HG03342 (cell line): Measurements from ENCODE around the gene HORMAD1.
A peak's percentile ranks its signal among the peaks of the same experiment; 100 is the strongest.
"Not testable (repeated sequence)": the region's sequence is repeated elsewhere in the genome, so short reads cannot be mapped to it uniquely, and the experiment has no call there.

Experiments
- ATAC-seq: cut with Tn5 transposase; IDR thresholded peaks from one replicate; pipeline ENCODE4 v1.9.1; 2021; ENCODE audit warnings: mild to moderate bottlenecking, moderate library complexity; ENCODE audit not compliant: unreplicated experiment

HORMAD1 gene, protein sequence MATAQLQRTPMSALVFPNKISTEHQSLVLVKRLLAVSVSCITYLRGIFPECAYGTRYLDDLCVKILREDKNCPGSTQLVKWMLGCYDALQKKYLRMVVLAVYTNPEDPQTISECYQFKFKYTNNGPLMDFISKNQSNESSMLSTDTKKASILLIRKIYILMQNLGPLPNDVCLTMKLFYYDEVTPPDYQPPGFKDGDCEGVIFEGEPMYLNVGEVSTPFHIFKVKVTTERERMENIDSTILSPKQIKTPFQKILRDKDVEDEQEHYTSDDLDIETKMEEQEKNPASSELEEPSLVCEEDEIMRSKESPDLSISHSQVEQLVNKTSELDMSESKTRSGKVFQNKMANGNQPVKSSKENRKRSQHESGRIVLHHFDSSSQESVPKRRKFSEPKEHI

DNA sequence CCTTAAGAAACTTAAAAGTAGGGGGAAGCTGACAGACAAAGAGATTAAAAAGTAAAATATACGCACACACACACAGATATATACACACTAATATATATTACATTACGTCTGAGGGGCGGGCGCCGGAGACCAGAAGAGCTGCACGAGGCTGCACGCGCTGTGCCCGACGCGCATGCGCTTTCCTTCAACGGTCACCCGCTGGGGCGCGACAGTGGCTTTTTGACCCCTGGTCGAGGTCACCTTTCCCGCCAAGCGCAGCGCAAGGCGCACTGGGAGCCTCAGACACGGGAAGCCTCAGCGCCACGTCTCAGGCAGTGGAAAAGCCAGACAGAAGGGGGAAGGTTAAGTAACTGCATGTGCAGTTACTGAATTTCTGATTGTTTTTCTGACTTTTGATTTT, at the start of gene HORMAD1:
TSS of gene HORMAD1 (minus strand) at position 193 of the 400 bp plus-strand sequence. CDS start 1,390 bp downstream, outside the sequence.
- no peak for ATAC-seq

DNA sequence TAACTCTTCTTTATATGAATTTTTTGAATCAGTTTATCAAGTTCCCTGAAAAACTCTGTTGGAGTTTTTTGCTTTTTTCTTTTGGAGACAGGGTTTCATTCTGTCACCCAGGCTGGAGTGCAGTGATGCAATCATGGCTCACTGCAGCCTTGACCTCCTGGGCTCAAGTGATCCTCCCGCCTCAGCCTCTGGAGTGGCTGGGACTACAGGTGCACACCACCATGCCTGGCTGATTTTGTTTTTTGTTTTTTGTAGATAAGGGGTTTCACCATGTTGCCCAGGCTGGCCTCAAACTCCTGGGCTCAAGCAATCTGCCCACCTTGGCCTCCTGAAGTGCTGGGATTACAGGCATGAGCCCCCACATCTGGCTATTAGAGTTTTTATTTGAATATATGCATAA, 47.0 kb upstream of the HORMAD1 start:
- ATAC-seq: not testable (repeated sequence)

DNA sequence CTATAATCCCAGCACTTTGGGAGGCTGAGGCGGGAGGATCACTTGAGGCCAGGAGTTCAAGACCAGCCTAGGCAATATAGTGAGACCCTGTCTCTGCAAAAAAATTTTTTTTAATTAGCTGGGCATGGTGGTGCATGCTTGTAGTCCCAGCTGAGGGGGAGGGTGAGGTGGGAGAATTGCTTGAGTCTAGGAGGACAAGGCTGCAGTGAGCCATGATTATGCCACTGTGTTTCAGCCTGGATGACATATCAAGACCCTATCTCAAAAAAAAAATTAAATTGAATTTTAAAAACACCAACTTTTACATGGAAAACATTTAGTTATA, 45.2 kb upstream of the HORMAD1 start:
- not testable (repeated sequence) for ATAC-seq

DNA sequence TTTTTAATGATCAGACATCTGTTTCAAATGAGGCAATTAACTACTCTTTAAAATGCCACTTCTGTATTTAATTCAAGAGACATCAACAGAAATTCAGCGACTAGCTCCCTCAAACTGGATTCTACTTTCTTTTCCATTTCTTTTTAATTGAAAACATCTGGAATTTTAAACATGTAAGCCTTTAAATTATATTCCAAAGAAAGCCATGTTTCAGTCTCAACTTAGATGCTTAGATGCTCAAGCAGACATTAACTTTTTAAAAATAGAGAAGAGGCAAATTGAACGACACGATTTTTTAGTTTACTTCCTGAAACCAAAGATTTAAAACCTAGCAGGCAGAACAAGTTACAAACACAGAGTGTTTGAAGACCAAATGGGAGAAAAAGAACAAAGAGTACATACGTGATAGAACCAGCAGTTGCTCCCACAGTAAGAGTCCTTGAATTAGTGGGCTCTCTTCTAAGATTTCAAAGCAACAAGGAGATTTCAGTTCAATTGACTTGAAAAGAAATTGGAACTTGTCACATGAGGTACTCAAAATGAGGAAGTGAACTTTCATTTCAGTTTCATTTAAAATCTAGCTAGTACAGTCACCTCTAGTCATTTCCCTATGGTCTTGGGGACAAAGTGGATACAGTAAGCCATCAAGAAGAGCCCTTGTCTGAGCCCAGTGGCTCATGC, 44.7 kb upstream of the HORMAD1 start, which contains the start of gene CTSS:
TSS of gene CTSS (minus strand) at position 483 of the 681 bp plus-strand sequence. CDS start 1,015 bp downstream, outside the sequence.
- no peak for ATAC-seq

DNA sequence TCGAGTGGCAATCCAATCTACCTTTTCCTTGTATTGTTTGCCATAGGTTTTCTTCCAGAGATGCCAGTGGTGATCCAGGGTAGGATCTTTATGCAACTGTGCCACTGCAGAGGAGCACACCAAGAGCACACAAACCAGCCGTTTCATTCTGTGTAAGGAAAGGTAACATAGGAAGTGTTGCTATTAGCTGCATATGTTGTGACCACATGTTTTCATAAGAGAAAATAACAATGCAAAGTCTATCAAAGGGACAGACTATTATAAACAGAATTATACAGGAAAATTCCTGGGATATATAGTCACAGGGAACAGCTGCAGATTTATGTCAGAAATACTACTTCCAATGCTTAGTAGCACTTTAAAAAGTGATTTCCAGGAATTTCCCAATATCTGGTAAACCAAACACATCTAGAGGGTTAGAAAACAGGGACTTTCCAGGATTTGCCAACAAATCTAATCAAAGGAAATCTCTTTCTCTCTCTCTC, 44.0 kb upstream of the HORMAD1 start:
- no peak for ATAC-seq

DNA sequence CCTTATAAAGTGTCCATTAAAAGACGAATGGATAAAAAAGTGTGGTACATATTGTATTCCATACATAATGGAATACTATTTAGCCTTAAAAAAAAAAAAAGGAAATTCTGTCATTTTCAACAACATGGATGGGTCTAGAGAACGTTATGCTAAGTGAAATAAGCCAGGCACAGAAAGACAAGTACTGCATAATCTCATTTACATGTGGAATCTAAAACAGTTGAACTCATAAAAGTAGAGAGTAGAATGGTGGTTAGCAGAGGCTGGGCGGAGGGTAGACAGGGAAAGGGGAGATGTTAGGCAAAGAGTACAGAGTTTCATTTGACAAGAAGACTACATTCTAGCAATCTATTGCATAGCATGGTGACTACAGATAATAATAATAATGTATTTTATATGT, 42.3 kb upstream of the HORMAD1 start:
- ATAC-seq: no peak

DNA sequence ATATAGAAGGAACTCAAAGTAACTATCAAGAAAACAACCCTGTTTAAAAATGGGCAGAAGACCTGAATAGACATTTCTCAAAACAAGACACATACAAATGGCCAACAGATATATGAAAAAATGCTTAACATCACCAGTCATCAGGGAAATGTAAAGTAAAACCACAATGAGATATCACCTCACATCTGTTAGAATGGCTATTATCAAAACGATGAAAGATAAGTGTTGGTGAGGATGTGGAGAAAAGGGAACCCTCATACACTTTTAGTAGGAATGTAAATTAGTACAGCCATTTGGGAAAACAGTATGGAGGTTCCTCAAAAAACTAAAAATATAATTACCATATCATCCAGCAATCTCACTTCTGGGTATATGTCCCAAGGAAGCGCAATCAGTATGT, 41.9 kb upstream of the HORMAD1 start:
- no peak for ATAC-seq

DNA sequence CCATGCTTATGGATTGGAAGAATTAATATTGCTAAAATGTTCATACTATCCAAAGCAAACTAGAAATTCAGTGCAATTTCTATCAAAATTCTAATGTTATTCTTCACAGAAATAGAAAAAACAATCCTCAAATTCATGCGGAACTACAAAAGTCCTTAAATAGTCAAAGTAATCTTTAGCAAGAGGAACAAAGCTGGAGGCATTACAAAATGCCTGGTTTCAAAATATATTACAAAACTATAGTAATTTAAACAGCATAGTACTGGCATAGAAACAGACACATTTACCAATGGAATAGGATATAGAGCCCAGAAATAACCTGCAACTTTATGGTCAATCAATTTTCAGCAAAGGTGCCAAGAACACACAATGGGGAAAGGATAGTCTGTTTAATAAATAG, 41.1 kb upstream of the HORMAD1 start:
- no peak for ATAC-seq

DNA sequence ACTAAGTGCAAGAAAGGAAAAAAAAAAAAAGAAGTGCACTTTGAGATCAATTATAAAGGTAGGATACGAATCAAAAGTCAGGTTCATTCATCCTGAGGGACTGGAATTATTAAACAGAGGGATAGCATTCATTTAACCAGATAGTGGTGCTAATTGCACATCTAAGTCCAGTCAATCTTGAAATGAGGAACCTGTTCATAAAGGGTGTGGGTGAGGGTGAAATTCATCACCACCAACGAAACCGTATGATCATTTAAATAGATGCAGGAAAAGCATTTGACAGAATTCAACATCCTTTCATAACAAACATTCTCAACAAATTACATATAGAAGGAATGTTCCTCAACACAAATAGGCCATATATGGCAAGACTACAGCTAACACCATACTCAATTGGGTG, 39.3 kb upstream of the HORMAD1 start:
- no peak for ATAC-seq

DNA sequence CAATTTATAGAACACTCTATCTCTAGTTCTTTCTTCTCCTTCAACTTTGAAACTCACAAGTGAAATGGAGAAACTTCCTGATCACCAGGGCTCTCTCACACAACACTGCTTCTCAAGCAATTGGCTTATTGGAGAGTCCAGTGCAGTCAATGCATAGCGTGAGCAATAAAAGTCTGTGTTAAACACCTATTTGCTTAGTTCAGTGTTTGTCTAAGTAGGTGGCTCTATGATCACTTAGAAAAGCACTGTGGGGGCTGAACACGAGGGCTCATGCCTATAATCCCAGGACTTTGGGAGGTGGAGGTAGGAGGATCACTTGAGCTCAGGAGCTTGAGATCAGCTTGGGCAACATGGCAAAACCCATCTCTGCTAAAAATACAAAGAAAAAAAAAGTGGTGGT, 32.7 kb upstream of the HORMAD1 start:
- ATAC-seq: no peak

DNA sequence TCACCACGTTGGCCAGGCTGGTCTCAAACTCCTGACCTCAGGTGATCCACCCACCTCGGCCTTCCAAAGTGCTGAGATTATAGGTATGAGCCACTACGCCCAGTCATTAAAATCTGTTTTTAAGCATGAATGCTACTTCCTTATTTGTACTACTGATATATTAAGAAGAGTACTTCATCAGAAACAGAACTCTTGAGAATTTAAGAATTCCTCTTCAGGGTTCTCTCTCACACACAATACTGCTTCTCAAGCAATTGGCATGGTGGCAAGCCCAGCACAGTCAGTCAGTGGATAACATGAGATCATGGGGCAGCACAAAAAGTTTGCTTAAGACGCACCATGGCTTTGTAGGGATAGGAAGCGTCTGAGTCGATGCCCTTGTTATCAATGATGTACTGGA, 30.7 kb upstream of the HORMAD1 start:
- no peak for ATAC-seq

DNA sequence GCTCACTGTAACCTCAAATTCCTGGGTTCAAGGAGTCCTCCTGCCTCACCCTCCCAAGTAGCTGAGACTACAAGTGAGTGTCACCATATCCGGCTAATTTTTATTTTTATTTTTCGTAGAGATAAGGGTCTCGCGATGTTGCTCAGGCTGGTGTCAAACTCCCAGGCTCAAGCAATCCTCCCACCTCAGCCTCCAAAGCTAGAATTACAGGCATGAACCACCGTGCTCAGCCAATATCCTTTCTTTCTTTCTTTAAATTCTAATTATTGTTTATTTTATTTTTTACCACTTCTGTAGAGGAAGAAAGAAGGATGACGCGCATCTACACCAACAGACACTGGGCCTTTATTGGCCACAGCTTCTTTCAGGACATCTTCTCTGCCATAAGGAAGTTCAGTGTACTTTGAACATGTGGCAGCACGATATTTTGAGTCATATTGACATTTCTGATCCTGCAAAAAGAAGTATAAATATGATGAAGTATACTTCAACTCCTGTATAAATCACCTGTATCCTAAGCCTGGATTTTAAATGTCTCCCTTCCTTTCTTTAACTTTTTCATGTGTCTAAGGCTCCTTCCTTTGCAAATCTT, 29.1 kb upstream of the HORMAD1 start:
- no peak for ATAC-seq

DNA sequence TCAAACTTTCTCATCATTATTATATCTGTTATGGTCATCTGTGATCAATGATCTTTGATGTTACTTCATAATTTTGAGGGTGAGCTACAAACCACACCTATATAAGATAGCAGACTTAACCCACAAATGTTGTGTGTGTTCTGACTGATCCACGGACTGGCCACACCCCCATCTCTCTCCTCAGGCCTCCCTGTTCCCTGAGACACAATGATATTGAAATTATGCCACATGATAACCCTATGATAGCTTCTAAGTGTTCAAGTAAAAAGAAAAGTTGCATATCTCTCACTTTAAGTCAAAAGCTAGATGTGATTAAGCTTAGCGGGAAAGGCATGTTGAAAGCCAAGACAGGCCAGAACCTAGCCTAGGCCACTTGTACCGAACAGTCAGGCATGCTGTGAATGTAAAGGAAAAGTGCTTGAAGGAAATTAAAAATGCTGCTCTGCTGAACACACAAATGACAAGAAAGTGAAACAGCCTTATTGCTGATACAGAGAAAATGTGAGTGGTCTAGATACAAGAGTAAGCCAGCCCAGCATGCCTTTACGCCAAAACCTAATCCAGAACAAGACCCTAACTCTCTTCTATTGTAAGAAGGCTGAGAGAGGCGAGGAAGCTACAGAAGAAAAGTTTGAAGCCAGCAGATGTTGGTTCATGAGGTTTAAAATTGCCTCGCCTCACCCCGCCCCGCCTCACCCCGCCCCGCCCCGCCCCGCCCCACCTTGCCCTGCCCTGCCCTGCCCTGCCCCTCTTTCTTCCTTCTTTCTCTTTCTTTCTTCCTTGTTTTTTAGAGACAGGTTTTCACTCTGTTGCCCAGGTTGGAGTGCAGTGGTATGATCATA, 28.4 kb upstream of the HORMAD1 start:
- no peak for ATAC-seq

DNA sequence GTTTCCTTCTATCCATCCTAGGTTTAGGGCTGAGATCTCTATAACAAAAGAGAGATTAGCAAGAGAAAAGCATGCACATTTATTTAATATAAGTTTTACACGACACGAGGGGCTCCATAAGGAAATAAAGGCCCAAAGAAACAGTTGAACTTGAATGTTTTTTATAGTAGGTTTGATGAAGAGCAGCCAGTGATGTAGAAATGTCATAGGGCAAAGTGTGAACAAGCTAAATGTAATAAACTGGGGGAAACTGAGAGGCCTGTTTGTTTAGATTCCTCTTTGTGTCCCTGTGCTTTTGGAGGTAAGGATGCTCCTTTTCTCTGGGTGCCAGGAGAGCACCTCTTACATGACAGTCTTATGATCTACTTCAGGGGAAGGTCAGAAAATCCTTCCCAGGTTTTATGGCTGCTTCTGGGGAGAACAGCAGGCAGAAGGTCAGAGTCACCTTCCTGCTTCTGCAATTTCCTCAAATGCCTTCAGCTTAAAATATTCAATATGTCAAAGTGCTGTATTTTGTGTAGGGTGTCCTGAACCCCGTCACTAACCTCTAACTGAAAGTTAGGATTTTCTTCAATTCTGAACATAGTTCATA, 9.5 kb upstream of the HORMAD1 start:
- no peak for ATAC-seq

DNA sequence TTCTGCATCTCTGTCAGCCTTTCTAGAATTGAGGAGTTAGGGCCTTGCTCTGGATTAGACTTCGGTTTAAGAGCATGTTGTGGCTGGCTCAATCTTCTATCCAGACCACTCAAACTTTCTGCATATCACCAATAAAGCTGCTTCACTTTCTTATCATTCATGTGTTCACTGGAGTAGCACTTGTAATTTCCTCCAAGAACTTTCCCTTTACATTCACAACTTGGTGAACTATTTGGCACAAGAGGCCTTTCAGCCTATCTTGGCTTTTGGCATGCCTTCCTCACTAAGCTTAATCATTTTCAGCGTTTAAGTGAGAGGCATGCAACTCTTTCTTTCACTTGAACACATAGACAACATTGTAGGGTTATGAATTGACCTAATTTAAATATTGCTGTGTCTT, 3.6 kb upstream of the HORMAD1 start:
- ATAC-seq: no peak

DNA sequence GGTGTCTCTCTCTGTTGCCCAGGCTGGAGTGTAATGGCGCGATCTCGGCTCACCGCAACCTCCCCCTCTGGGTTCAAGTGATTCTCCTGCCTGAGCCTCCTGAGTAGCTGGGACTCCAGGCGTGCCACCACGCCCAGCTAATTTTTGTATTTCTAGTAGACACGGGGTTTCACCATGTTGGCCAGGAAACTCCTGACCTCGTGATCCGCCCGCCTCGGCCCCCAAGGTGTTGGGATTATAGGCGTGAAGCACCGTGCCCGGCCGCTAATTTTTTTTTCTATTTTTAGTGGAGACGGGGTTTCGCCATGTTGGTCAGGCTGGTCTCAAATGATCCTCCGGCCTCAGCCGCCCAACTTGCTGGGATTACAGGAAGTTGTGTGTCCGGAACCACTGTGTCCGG, 597 bp downstream of the HORMAD1 start:
- ATAC-seq: no peak

DNA sequence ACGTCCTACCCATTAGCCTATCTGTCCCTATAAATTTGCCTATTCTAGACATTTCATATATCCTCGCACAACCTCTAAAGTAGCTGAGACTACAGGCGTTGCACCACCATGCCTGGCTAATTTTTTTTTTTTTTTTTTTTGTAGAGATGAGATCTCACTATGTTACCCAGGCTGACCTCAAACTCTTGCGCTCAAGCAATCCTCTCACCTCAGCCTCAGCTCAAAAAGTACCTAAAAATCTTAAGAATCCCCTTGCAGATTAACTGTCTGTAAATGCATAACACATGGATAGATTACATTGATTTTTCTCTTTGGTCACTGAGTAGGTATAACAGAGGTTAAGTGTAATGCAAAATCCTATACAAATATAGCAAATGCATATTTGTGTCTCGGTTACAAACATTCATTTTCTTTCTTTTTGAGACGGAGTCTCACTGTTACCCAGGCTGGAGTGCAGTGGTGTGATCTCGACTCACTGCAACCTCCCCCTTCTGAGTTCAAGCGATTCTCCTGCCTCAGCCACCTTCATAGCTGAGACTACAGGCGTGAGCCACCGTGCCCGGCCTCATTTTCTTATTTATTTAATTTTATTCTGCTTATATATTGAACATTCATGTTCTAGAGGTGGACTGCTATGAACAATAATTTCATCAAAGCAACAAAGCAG, 2.3 kb downstream of the HORMAD1 start:
- no peak for ATAC-seq

DNA sequence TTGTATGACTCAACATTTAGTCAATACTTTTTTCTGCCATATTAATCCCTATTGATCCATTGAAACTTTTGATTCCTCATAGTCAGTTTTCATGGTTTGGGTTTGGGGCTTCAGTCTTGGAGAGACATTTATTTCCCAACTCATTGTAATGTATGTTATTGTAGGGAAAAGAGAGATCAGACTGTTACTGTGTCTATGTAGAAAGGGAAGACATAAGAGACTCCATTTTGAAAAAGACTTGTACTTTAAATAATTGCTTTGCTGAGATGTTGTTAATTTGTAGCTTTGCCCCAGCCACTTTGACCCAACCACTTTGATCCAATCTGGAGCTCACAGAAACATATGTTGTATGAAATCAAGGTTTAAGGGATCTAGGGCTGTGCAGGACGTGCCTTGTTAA, 11.7 kb downstream of the HORMAD1 start:
- ATAC-seq: not testable (repeated sequence)

DNA sequence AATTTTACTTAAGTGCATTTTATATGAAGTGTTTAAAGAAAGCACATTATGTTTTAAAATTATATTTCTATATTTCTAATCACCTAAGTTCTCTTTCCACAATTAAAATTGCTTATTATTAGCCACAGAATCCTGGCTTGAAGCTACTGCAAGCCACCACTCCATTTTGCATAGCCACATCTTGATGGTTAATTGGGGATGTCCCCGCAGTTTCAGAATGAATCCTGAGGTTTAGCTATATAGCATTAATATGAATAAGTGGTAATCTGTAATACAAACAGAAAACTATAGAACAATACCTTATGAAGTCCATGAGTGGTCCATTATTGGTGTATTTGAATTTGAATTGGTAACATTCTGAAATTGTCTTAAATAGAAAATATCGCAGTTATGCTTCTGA, 12.1 kb downstream of the HORMAD1 start:
- peak; percentile 58 for ATAC-seq

DNA sequence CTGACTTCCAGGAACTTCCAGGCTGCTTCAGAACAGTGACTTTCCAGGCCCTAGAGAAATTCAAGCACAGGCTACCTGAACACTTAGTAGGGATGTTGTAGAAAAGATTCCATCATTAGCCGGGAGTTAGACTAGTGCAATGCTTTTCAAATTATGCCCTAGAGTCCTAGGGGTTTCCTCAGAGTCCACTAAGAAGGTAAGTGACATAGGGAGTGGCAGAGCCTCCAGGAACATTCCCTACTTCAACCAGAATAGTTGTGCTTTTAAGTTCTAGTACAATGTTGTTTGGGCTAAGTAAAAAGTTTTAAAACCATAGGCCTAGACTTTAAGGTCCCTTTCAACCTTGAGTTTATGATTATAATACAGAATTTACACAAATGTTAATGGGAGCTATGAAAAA, 14.6 kb downstream of the HORMAD1 start:
- ATAC-seq: no peak
